GM23338 (cell line): ENCODE data around the gene SNX10. TPM values are rescaled to one million over a fixed set of nuclear protein-coding genes. Genes with fewer than 3 reads are reported as not detected.

Experiments
- ATAC-seq: fragments of 200-7000 bp; cut with Tn5 transposase; 3 replicates; pipeline ENCODE4 v1.9.1; 2020
- DNase-seq: peaks from one replicate; pipeline ENCODE4 v3.0.0-alpha.2; 2015; ENCODE audit warnings: low spot score
- H2AFZ ChIP-seq: fragments of 200-600 bp; sonication (generic); 2 replicates; pipeline ENCODE4 v1.8.0; 2016; ENCODE audit warnings: antibody characterized with exemption, mild to moderate bottlenecking, moderate library complexity
- H3F3A ChIP-seq: fragments of 200-600 bp; sonication (generic); replicated peaks from 2 replicates; pipeline ENCODE4 v1.8.0; 2017; ENCODE audit warnings: antibody characterized with exemption, mixed run types, low read depth
- H3K27ac ChIP-seq: fragments of 200-600 bp; sonication (generic); 2 replicates; pipeline ENCODE4 v1.6.1; 2016; ENCODE audit warnings: low read depth
- H3K27me3 ChIP-seq: fragments of 200-600 bp; sonication (generic); 2 replicates; pipeline ENCODE4 v1.8.0; 2016; ENCODE audit warnings: mild to moderate bottlenecking, mixed run types, moderate library complexity; ENCODE audit not compliant: insufficient read depth
- H3K36me3 ChIP-seq: fragments of 200-600 bp; sonication (generic); 2 replicates; pipeline ENCODE4 v1.8.0; 2016; ENCODE audit warnings: mild to moderate bottlenecking; ENCODE audit not compliant: insufficient read depth
- H3K4me1 ChIP-seq: fragments of 200-600 bp; sonication (generic); 2 replicates; pipeline ENCODE4 v1.8.0; 2016; ENCODE audit warnings: mild to moderate bottlenecking, moderate library complexity; ENCODE audit not compliant: insufficient read depth
- H3K4me2 ChIP-seq: fragments of 200-600 bp; sonication (generic); 2 replicates; pipeline ENCODE4 v1.7.1; 2017; ENCODE audit warnings: mixed run types
- H3K4me3 ChIP-seq: fragments of 200-600 bp; sonication (generic); 2 replicates; pipeline ENCODE4 v1.6.1; 2016; ENCODE audit warnings: mixed run types
- H3K79me2 ChIP-seq: fragments of 200-600 bp; sonication (generic); replicated peaks from 2 replicates; pipeline ENCODE4 v1.8.0; 2017; ENCODE audit warnings: mild to moderate bottlenecking; ENCODE audit not compliant: insufficient read depth
- H3K9me2 ChIP-seq: fragments of 200-600 bp; sonication (generic); 2 replicates; pipeline ENCODE4 v1.8.0; 2017; ENCODE audit not compliant: insufficient read depth
- H4K20me1 ChIP-seq: fragments of 200-600 bp; sonication (generic); replicated peaks from 2 replicates; pipeline ENCODE4 v1.8.0; 2017; ENCODE audit warnings: mild to moderate bottlenecking; ENCODE audit not compliant: insufficient read depth
- H3K27ac Mint-ChIP-seq: 2 replicates; pipeline ENCODE4 v1.8.0; 2020; ENCODE audit warnings: inconsistent platforms, mild to moderate bottlenecking, moderate library complexity, mixed read lengths
- H3K27me3 Mint-ChIP-seq: 3 replicates; pipeline ENCODE4 v1.8.0; 2022; ENCODE audit warnings: low read depth, mild to moderate bottlenecking, moderate library complexity, mixed read lengths, inconsistent platforms; ENCODE audit not compliant: insufficient read depth, poor library complexity
- H3K36me3 Mint-ChIP-seq: 3 replicates; pipeline ENCODE4 v1.8.0; 2021; ENCODE audit warnings: low read depth, mild to moderate bottlenecking, inconsistent platforms, moderate library complexity, mixed read lengths
- H3K4me1 Mint-ChIP-seq: 3 replicates; pipeline ENCODE4 v1.8.0; 2020; ENCODE audit warnings: mild to moderate bottlenecking, inconsistent platforms, mixed read lengths
- H3K4me3 Mint-ChIP-seq: 3 replicates; pipeline ENCODE4 v1.8.0; 2021; ENCODE audit warnings: moderate library complexity, mild to moderate bottlenecking, inconsistent platforms, mixed read lengths
- H3K9me3 Mint-ChIP-seq: 3 replicates; pipeline ENCODE4 v1.8.0; 2020; ENCODE audit warnings: moderate library complexity, mild to moderate bottlenecking, inconsistent platforms, mixed read lengths
- CREB1 ChIP-seq: fragments of 250-450 bp; sonication (Bioruptor Pico); IDR thresholded peaks from 2 replicates; pipeline ENCODE4 v1.5.0; 2020; ENCODE audit warnings: low read depth, mild to moderate bottlenecking, moderate library complexity
- CTCF ChIP-seq, 2 experiments: fragments of 200-600 bp in 1 of 2; sonication (generic) in 1 of 2; conservative IDR thresholded peaks; 2 replicates each; pipeline versions ENCODE4 v1.5.1 to v1.6.1; 2016 to 2017; ENCODE audit warnings: antibody characterized with exemption in 2 of 2, low read depth in 2 of 2, mild to moderate bottlenecking in 2 of 2, moderate library complexity in 1 of 2
- EZH2phosphoT487 ChIP-seq: fragments of 200-600 bp; sonication (generic); IDR thresholded peaks from one replicate; pipeline ENCODE4 v1.8.1; 2018; ENCODE audit warnings: antibody characterized with exemption; ENCODE audit not compliant: unreplicated experiment
- ZNF462 ChIP-seq: fragments of 250-450 bp; sonication (Bioruptor Pico); IDR thresholded peaks from 2 replicates; pipeline ENCODE4 v1.5.0; 2020; ENCODE audit warnings: mild to moderate bottlenecking, moderate library complexity
- polyA plus RNA-seq: library from polyadenylated mRNA; unstranded; fragments of >200 nt; fragmentation: Nextera tagmentation; extraction: Ambion mirVana; gene quantifications from 2 replicates; pipeline ENCODE4 v1.2.1, GENCODE V29; 2016
- total RNA-seq: library from RNA; depleted of rRNA; stranded (reverse); fragments of >200 nt; shearing (Covaris generic); gene quantifications from 2 replicates; pipeline ENCODE4 v1.2.3, GENCODE V29; 2014

The SNX10 gene
- total and polyA plus RNA-seq, 2 experiments from 2014 or later: 15.8 to 17.8 TPM

DNA sequence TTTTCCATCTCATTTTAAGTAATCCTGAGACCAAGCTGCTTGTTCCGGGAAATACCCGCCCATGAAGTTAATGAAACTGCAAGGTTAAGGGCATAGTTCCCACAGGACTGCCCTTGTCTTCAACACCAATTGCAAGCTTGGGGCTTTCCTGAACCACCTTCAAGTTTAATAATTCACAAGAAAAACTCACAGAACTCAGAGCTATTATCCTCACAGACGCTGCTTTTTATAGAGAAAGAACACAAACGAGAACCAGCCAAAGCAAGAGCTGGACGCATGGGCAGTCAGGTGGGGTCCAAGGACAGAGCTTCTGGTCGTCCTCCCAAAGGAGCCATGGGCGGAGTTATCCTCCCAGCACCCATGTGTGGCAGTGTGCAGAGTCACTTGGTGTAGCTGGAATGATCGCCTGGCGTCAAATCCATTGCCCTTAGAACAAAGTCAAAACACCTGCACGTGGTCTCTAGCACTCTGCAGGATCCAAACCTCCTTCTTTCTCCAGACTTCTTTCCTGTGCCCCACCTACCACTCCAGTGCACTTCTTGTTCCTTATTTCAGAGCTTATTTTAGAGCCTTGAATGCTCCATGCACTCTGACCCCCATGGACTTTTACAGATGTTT lies 56.7 kb downstream of the SNX10 start (continued):
- no peak for TF ChIP-seq ZNF462 (CRISPR knock-in tag)

DNA sequence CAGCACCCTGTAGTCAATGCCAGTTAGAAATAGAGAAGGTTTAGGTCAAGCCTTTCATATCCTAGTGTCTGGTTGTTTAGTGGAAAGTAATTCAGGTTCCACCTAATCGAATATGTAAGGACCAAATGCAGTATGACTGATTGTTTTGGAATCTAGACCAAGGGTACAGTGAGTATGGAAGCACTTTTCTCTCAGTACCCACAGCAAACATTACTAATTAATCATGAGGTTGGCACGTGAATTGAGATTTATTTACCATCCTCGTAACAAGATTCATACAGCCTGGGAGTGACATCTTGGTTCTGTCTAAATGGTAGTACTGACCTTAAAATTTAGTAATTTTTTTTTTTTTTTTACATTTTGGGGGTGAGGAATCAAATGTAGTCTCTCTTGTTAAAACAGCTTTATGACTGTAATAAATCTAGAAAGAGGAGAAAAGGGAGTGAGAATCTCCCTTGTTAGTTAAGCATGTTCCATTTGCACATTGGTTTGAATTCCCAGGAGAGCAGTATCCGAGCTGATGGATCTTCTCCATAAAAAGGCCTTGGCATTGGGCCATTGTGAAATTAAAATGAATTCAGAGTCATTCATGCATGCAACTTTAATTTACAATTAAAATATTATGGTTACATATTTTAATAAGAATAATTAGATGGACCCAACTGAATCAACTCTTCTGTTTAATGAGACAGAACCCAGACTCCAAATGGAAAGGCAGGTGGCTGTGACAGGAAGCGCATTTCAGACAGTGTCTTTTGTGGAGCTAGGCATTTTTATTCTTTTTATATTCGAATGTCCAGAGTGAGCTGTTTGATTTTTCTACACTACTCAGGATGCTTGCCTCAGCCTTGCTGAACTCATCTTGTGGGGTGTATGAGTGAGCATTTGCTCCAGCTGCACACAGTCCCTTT lies 57.6 kb downstream of the SNX10 start:
- Mint-ChIP-seq H3K27ac (no peak overlapping the region), H3K4me1 (peaks cover 10% of the 10 kb centered on the region), H3K4me3 (no peak overlapping the region), H3K27me3 (peaks cover 4% of the 10 kb centered on the region), H3K9me3 (no peaks in the 10 kb centered on the region), H3K36me3 (no peaks in the 10 kb centered on the region; the same call in 2 of the 3 replicates)
- Histone ChIP-seq H3K27me3 (no peaks in the 10 kb centered on the region), H3K36me3 (no peaks in the 10 kb centered on the region), H3K4me3 (no peak overlapping the region), H4K20me1 (no peaks in the 10 kb centered on the region), H3K27ac (no peak overlapping the region), H3K4me2 (no peak overlapping the region), H2AFZ (no peak overlapping the region), H3K79me2 (no peaks in the 10 kb centered on the region), H3K4me1 (no peaks in the 10 kb centered on the region), H3K9me2 (no peaks in the 10 kb centered on the region), H3F3A (no peaks in the 10 kb centered on the region)
- no peak for ATAC-seq
- no peak for DNase-seq
- TF ChIP-seq CREB1 (CRISPR knock-in tag) (no peak), EZH2phosphoT487 (no peak), CTCF (conservative IDR thresholded peaks at IDR 0.05; ENCODE audit: low read depth in 2 of 2) (no peak), ZNF462 (CRISPR knock-in tag) (no peak)
